ENCODE results near the gene PLA2G15. TPM values are rescaled to one million over a fixed set of nuclear protein-coding genes. Genes with fewer than 3 reads are reported as not detected.

The PLA2G15 gene
- polyA plus RNA-seq, 2 of the 4 experiments (the other 2 are of a cell fraction), result 4.8 to 8.7 TPM

GRCh38 chr16:68272507-68273209, 27.5 kb downstream of the PLA2G15 start:
- TF ChIP-seq E2F6 (IDR thresholded peaks at IDR 0.05; ENCODE audit: borderline replicate concordance, low read depth), result no peak
- no peak for TF ChIP-seq SREBF2 (IDR thresholded peaks at IDR 0.05)
- TF ChIP-seq FOSB (CRISPR knock-in tag; IDR thresholded peaks at IDR 0.05), result no peak
- no peak for TF ChIP-seq CHD4 (IDR thresholded peaks at IDR 0.05; ENCODE audit: borderline replicate concordance)
- TF ChIP-seq POLR2AphosphoS2 (conservative IDR thresholded peaks at IDR 0.05; ENCODE audit: low read length), result no peak
- no peak for TF ChIP-seq ESRRA (IDR thresholded peaks at IDR 0.05; ENCODE audit: borderline replicate concordance, low read length)
- TF ChIP-seq RFX5 (IDR thresholded peaks at IDR 0.05), result no peak
- no peak for TF ChIP-seq CTCF (IDR thresholded peaks at IDR 0.05)
- no peak for ATAC-seq
- peaks cover 25% of the 10 kb centered on the region for H3K4me1 ChIP-seq
- ChIA-PET CTCF (interaction anchor here (0.9 to 6.9 kb wide), 3 partner anchors 10 to 31 kb away, joined by 3 to 89 read pairs (median 3); partner anchors contain the start of gene SLC7A6), POLR2A (interaction anchor here (1.8 kb wide), 1 partner anchor 9 kb away, joined by 9 read pairs; the partner anchor contains the start of gene SLC7A6)
- no peak overlapping the region for H3K4me2 ChIP-seq
- no peak for DNase-seq (ENCODE audit: low read depth in 1 of 2, low spot score in 1 of 2)
- no peaks in the 10 kb centered on the region for H3K9me3 ChIP-seq
- no peak for FAIRE-seq
- no peak overlapping the region for H3K4me3 ChIP-seq
- no peak overlapping the region for H3K27ac ChIP-seq
- WGBS (ENCODE audit: missing lambda C conversion rate), result 94% methylated on average over 4 of the region's 4 CpGs

- H3K9me3 ChIP-seq, result no peaks in the 10 kb centered on the region
- TF ChIP-seq CEBPB (IDR thresholded peaks at IDR 0.05) (0 out of 4 replicates have a peak, but pooled peaks of 1 of the 2 experiments have one; percentile 7), KDM1A (IDR thresholded peaks at IDR 0.05; ENCODE audit: low read depth) (no peak), HES2 (IDR thresholded peaks at IDR 0.05) (no peak), CHD4 (IDR thresholded peaks at IDR 0.05; ENCODE audit: borderline replicate concordance) (no peak), MAX (IDR thresholded peaks at IDR 0.05) (no peak), MYC (IDR thresholded peaks at IDR 0.05; ENCODE audit: borderline replicate concordance, low read length) (no peak)
- POLR2A ChIA-PET, result interaction anchor here (1.3 to 1.8 kb wide), 2 partner anchors 9 to 10 kb away, joined by 4 to 9 read pairs; partner anchors contain the start of gene SLC7A6
- WGBS (ENCODE audit: missing lambda C conversion rate), result 92% methylated on average over 5 of the region's 5 CpGs
- FAIRE-seq, result no peak
- ATAC-seq, result no peak
- no peak overlapping the region for H3K27ac ChIP-seq
- peaks cover 17% of the 10 kb centered on the region for H3K4me1 ChIP-seq
- H3K4me2 ChIP-seq, result no peak overlapping the region
- no peak overlapping the region for H3K4me3 ChIP-seq
- CTCF ChIA-PET, result interaction anchor here (0.9 to 6.9 kb wide), 3 partner anchors 10 to 56 kb away, joined by 3 to 89 read pairs (median 5); partner anchors contain the start of gene SLC7A6
- no peak for DNase-seq (ENCODE audit: low read depth in 1 of 2, low spot score in 1 of 2)
Measured at GRCh38 chr16:68273459-68273858, 28.3 kb downstream of the PLA2G15 start.

GRCh38 chr16:68273896-68274295, 28.7 kb downstream of the PLA2G15 start:
- ChIA-PET POLR2A (interaction anchor here (1.3 kb wide), 1 partner anchor 10 kb away, joined by 4 read pairs; no protein-coding TSS in a partner anchor), CTCF (interaction anchor here (0.8 to 6.9 kb wide), 4 partner anchors 10 to 55 kb away, joined by 3 to 89 read pairs (median 6); partner anchors contain the start of gene SLC7A6)
- H3K9me3 ChIP-seq, result no peaks in the 10 kb centered on the region
- DNase-seq (ENCODE audit: low read depth in 1 of 2, low spot score in 1 of 2), result no peak
- WGBS (ENCODE audit: missing lambda C conversion rate), result 92% methylated on average over 8 of the region's 8 CpGs
- no peak for FAIRE-seq
- H3K4me2 ChIP-seq, result no peak overlapping the region
- TF ChIP-seq JUNB (IDR thresholded peaks at IDR 0.05) (no peak), BHLHE40 (IDR thresholded peaks at IDR 0.05; ENCODE audit: low read depth, low read length) (no peak), NPAS2 (CRISPR knock-in tag; IDR thresholded peaks at IDR 0.05; ENCODE audit: borderline replicate concordance) (no peak), USF2 (IDR thresholded peaks at IDR 0.05) (no peak), CBX8 (IDR thresholded peaks at IDR 0.05) (no peak), PHF8 (IDR thresholded peaks at IDR 0.05; ENCODE audit: borderline replicate concordance, low read depth) (no peak), ZSCAN20 (CRISPR knock-in tag; IDR thresholded peaks at IDR 0.05) (no peak), SREBF2 (IDR thresholded peaks at IDR 0.05) (no peak), SMC3 (IDR thresholded peaks at IDR 0.05) (no peak), FOSL2 (IDR thresholded peaks at IDR 0.05) (no peak), FOSL2 (CRISPR knock-in tag; IDR thresholded peaks at IDR 0.05) (no peak), MAFK (IDR thresholded peaks at IDR 0.05; ENCODE audit: partially characterized antibody) (no peak)
- peaks cover 14% of the 10 kb centered on the region; the same call in 2 of the 3 replicates for H3K4me1 ChIP-seq
- H3K4me3 ChIP-seq, result no peak overlapping the region
- ATAC-seq, result no peak
- no peak overlapping the region for H3K27ac ChIP-seq
